Fibroblast of skin of left biceps (primary cell): ENCODE measurements around the gene SSTR5.

ENCODE experiments used
- DNase-seq, 2 experiments: peaks; one replicate each; pipeline ENCODE4 v3.0.0-alpha.2; 2013; ENCODE audit warnings: low read depth in 2 of 2

Gene SSTR5

GRCh38 chr16:1102921-1103635, 30.5 kb downstream of the SSTR5 start:
- DNase-seq, result no peak

- no peak for DNase-seq
Measured at GRCh38 chr16:1103636-1103980, 31.1 kb downstream of the SSTR5 start.

DNA sequence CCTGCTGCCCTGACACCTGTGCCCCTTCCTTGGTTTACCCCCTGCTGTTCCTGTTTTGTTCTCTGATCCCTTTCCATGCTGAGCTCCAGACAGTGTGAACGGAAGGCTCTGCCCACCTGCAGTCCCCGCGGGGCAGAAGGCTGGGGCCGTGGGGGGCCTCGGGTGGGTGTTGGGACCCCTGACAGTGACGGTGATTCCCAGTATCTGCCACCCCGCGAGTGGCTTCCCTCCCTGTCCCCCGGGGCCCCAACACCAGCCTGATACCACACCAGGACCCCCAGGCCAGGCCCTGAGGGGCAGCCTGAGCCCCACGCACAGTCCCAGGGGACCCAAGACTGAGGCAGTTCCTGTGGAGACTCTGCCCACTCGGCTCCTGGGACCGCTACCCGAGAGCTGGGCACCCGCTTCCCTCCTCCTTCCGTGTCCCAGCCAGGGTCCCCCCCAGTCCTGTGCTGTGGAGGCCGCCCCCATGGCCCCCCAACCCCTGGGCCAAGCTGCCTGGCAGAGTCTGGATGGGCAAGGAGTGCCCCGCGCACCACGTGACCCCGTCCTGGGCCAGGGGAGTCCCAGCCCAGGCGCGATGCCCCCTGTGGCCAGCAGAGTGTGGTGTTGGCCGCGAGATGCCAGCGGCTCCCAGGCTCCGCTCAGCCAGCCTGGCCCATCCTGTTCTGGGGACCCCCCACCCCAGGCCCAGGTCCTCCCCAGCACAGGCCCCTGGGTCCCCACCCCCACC, 33.5 kb downstream of the SSTR5 start:
- DNase-seq, result no peak

GRCh38 chr16:1106659-1107058, 34.1 kb downstream of the SSTR5 start:
- DNase-seq, result no peak

GRCh38 chr16:1107141-1107540, 34.6 kb downstream of the SSTR5 start:
- no peak for DNase-seq

DNA sequence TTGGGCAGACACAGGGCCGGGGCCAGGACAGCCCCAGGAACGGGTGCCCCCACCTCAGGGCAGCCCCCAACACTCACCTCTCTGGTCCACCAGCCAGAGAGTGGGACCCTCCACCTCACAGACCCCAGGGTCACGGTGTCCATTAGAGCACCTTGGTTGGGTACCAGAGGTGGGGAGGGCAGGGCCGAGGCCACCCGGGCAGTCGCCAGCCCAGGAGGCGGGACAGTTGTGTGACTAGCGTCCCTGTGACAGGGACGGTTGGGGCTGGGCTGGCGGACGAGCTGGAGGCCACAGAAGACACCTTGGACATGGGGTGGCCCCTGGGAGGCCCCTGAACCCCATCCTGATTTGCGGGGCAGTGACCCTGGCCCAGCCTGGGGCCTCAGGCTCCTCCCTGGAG, 35.2 kb downstream of the SSTR5 start:
- no peak for DNase-seq

- DNase-seq, result no peak
Measured at GRCh38 chr16:1108299-1109252, 36.0 kb downstream of the SSTR5 start.

- no peak for DNase-seq
Measured at GRCh38 chr16:1109648-1110047, 37.1 kb downstream of the SSTR5 start.

DNA sequence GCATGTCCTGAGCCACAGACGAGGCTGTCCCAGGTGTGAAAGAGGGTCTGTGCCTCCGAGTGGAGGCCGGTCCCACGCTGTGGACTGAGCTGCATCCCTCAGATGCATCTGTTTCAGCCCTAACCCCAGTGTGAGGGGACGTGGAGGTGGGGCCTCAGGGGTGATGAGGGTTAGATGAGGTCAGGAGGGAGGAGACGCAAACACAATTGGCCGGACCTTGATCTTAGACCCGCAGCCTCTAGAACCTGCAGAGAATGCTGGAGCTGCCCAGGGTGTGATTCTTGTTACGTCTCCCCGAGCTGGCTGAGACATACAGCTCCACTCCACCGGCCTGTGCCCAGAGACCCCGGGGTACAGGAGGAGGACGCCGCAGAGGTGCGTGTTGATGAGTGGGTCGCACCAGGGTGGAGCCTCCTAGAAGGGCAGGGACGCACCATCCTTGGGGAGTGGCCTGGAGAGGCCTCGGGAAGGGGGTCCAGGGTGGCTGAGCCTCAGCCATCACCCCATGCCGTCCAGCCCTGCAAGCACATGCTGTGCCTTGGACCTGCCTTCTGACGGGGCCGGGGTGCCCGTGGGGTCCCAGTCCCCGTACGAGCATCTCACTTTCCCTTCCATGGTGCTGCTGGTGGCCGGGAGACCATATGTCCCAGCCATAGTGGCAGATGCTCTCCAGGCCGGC, 40.1 kb downstream of the SSTR5 start:
- no peak for DNase-seq

DNA sequence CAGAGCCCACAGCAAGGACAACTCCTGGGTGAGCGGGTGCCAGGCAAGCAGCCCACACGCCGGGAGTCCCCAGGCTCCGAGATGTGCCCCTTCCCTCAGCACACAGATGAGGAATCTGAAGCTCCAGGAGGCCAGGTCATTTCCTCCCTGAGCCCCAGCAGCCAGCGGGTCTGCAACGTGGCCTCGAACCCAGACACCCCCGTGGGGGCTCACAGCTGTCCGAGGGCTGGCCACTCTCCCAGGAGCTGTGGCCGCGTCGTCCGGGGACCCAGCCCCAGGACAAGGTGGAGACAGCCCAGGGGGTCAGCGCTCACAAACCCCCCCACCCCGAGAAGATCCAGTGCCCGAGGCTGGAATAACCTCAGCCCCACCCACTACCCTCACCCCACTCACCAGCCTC, 40.9 kb downstream of the SSTR5 start:
- no peak for DNase-seq

DNA sequence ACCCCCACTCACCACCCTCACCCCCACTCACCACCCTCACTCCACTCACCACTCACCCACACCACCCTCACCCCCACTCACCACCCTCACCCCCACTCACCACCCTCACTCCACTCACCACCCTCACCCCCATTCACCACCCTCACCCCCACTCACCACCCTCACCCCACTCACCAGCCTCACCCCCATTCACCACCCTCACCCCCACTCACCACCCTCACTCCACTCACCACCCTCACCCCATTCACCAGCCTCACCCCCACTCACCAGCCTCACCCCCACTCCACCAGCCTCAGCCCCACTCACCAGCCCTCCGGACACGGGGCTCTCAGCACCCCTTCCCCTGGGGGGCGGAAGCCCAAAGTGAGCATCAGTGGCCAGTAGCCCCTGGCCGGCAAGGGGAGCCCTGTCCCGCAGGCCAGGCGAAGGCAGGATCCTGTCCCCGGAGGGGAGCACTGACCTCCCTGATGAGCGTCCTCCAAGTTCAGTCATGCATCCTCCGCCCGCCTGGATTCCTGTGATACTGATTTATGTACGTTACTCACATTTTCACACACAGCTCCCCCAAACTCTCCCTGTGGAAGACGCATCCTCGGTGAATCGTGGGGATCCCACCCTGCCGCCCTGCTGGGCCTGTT, 41.5 kb downstream of the SSTR5 start:
- no peak for DNase-seq

- DNase-seq, result no peak
Measured at GRCh38 chr16:1116693-1117077, 44.1 kb downstream of the SSTR5 start.

- DNase-seq, result no peak
Measured at GRCh38 chr16:1117176-1117900, 44.8 kb downstream of the SSTR5 start.

GRCh38 chr16:1117926-1118325, 45.4 kb downstream of the SSTR5 start:
- DNase-seq, result no peak

GRCh38 chr16:1119129-1119528, 46.6 kb downstream of the SSTR5 start:
- no peak for DNase-seq

DNA sequence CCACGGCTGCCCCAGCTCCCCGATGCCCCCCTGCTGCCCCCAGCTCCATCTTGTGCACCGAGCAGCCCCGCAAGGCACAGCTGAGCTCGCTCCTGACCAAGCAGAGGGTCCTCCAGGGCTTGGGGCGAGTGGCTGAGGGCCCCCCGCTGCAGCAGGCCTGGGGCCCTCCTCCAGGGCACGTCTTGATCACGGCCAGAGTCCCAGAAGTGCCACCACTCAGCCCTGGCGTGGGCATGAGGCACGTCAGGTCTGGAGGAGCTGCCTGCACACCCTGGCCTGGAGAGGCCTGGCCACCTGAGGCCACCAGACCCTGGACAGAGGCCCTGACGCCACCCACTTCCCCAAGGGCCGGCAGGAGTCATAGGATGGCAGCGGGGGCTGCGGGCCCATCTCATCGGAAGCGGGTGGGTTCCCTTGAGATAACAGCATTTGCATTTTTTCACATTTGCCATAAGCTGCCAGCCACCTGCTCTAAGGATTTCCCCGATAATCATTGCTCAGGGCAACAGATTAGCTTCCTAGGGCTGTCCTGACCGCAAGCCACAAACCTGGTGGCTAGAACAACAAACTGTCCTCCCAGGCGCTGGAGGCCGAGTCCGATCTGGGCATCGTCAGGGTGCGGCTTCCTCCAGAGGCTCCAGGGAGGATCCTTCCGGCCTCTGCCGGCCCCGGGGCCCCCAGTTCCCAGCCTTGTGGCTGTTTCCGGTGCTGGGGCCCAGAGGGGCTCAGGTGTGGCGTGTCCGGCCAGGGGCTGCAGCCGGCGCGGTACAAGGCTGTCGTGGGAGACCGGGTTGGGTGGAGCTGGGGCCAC, 47.4 kb downstream of the SSTR5 start:
- no peak for DNase-seq

DNA sequence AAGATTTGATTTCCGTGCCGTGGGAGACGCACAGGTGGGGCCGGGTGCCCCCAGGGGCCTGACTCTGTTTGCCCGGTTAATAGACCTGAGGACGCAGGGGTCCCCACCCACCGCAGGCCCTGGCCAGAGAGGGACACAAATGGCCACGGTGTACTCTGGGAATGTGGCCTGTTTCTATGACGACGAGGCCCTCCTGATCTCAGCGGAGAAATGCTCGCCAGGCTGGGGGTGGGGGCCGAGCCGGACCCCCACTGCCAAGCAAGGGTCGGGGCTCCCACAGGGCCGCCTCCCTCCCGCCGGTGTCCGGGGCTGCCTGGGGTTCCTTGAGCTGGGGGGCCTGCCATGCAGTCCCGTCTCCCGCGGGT, 48.0 kb downstream of the SSTR5 start:
- DNase-seq, result no peak

DNA sequence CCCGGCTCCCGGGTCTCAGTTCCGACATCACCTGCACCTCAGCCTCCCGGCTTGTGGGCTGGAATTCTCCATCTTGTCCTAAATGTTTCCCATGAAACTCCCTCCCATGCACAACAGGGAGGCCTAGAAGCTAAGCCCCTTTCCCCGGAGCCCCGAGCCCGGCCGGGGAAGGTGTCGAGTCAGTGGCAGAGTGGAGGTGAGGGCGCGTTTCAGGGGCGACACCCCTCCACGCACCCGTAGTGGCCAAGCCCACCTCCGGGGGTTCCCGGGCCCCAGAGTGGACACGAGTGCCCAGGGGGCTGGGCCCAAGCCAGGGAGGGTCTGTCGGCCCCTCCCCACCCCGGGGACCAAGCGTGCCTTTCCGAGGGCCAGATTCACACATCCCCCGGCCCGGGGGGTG, 48.5 kb downstream of the SSTR5 start:
- DNase-seq, result no peak

DNA sequence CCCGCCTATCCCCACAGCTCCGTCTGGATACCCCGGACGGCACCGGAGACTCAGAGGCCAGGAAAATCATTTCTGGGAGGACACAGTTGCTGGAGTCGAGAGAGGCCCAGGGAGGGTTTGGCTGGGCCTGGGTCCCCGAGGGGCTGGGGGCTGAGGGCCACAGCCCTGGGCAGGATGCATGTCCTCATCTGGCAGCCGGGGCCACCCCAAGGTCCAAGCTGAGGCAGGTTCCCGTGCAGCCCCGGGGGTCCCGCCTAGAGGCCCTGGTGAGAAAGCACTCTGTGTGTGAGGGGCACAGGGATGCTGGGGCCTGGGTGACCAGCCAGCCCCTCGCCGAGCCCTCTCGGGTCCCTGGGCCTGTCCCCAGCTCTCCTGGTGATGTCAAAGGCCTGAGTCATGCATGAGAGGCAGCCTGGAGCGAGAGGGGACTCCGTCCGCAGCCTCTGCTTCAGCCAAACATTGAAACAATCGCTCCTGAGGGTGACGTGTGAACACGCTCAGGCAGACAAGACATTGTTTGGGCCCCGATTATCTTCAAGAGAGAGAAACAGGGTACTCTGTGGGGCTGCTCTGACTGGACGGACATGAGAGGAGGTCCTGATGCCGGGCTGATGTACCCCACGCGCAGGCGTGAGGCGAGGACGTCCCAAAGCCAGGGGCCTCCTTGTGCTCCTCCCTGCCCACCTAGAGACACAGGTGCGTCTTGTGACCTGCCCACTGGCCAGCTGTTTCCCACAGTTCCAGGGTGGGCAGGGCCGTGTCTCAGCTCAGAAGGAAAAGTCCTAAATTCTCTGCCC, 49.3 kb downstream of the SSTR5 start:
- DNase-seq, result no peak
